Trophoblast cell (in vitro differentiated cells and primary cell): ENCODE results near the gene FAM120B.
A peak's percentile ranks its signal among the peaks of the same experiment; 100 is the strongest.

Experiments
- DNase-seq, 2 donors: peaks; one replicate each; pipeline ENCODE4 v3.0.0-alpha.2; 2016
- H2AFZ ChIP-seq: 2 replicates; pipeline ENCODE4 v1.6.1; 2013; ENCODE audit warnings: low read length, moderate library complexity, mild to moderate bottlenecking; ENCODE audit not compliant: insufficient read depth, poor library complexity
- H2AK5ac ChIP-seq: 2 replicates; pipeline ENCODE4 v1.6.1; 2013; ENCODE audit warnings: mild to moderate bottlenecking, low read length
- H2BK120ac ChIP-seq: 2 replicates; pipeline ENCODE4 v1.6.1; 2013; ENCODE audit warnings: low read length, mild to moderate bottlenecking, moderate library complexity; ENCODE audit not compliant: insufficient read depth, poor library complexity
- H2BK12ac ChIP-seq: 2 replicates; pipeline ENCODE4 v1.6.1; 2013; ENCODE audit warnings: mild to moderate bottlenecking, low read length, moderate library complexity
- H2BK5ac ChIP-seq: 2 replicates; pipeline ENCODE4 v1.6.1; 2013; ENCODE audit warnings: low read length, low read depth, moderate library complexity, mild to moderate bottlenecking; ENCODE audit not compliant: poor library complexity
- H3K14ac ChIP-seq: 2 replicates; pipeline ENCODE4 v1.6.1; 2013; ENCODE audit warnings: mild to moderate bottlenecking, low read length
- H3K18ac ChIP-seq: 2 replicates; pipeline ENCODE4 v1.6.1; 2013; ENCODE audit warnings: mild to moderate bottlenecking, low read length
- H3K23ac ChIP-seq: 2 replicates; pipeline ENCODE4 v1.6.1; 2013; ENCODE audit warnings: low read length
- H3K27ac ChIP-seq: 2 replicates; pipeline ENCODE4 v1.5.1; 2013; ENCODE audit warnings: low read depth, mild to moderate bottlenecking, inconsistent platforms, low read length, moderate library complexity
- H3K27me3 ChIP-seq: 2 replicates; pipeline ENCODE4 v1.6.1; 2013; ENCODE audit warnings: inconsistent platforms, mild to moderate bottlenecking, low read length, moderate library complexity; ENCODE audit not compliant: insufficient read depth
- H3K36me3 ChIP-seq, 2 experiments: 1 replicate in 1 of 2; 2 replicates in 1 of 2; pipeline ENCODE4 v1.6.1; 2013; ENCODE audit warnings: low read length in 2 of 2, mild to moderate bottlenecking in 2 of 2, moderate library complexity in 1 of 2; ENCODE audit not compliant: insufficient read depth in 2 of 2, control insufficient read depth in 1 of 2
- H3K4ac ChIP-seq: 2 replicates; pipeline ENCODE4 v1.6.1; 2013; ENCODE audit warnings: low read depth, mild to moderate bottlenecking, low read length, moderate library complexity
- H3K4me1 ChIP-seq, 2 experiments: 1 replicate in 1 of 2; 2 replicates in 1 of 2; pipeline ENCODE4 v1.6.1; 2013; ENCODE audit warnings: low read length in 2 of 2, mild to moderate bottlenecking in 2 of 2, moderate library complexity in 1 of 2; ENCODE audit not compliant: insufficient read depth in 2 of 2, control insufficient read depth in 1 of 2
- H3K4me2 ChIP-seq: 2 replicates; pipeline ENCODE4 v1.6.1; 2013; ENCODE audit warnings: inconsistent platforms, mild to moderate bottlenecking, low read length, moderate library complexity
- H3K4me3 ChIP-seq: 2 replicates; pipeline ENCODE4 v1.5.1; 2013; ENCODE audit warnings: mild to moderate bottlenecking, low read depth, low read length, inconsistent platforms
- H3K79me1 ChIP-seq: one replicate; pipeline ENCODE4 v1.6.1; 2013; ENCODE audit warnings: low read length
- H3K79me2 ChIP-seq: 2 replicates; pipeline ENCODE4 v1.6.1; 2013; ENCODE audit warnings: low read length, mild to moderate bottlenecking; ENCODE audit not compliant: control insufficient read depth, insufficient read depth, poor library complexity
- H3K9ac ChIP-seq: 2 replicates; pipeline ENCODE4 v1.6.1; 2013; ENCODE audit warnings: mild to moderate bottlenecking, low read length
- H3K9me3 ChIP-seq: 2 replicates; pipeline ENCODE4 v1.6.1; 2013; ENCODE audit warnings: low read depth, mild to moderate bottlenecking, control low read depth, inconsistent platforms, low read length; ENCODE audit not compliant: insufficient read depth
- H4K12ac ChIP-seq: 2 replicates; pipeline ENCODE4 v1.6.1; 2013; ENCODE audit warnings: low read depth, mild to moderate bottlenecking, low read length, moderate library complexity
- H4K8ac ChIP-seq: 2 replicates; pipeline ENCODE4 v1.6.1; 2013; ENCODE audit warnings: low read depth, mild to moderate bottlenecking, low read length, moderate library complexity
- H4K91ac ChIP-seq: one replicate; pipeline ENCODE4 v1.6.1; 2013; ENCODE audit warnings: low read depth, mild to moderate bottlenecking, low read length, moderate library complexity
- WGBS: extraction: QIAGEN DNeasy Blood & Tissue Kit; methylation state at CpG from one replicate; pipeline ENCODE4 v1.1.7; 2013; ENCODE audit warnings: missing lambda C conversion rate; ENCODE audit not compliant: insufficient read length, insufficient coverage; ENCODE audit errors: extremely low coverage; 5-methylcytosine and 5-hydroxymethylcytosine counted together

FAM120B gene

GRCh38 chr6:170437719-170438401, 131.3 kb downstream of the FAM120B start:
- H3K79me2 ChIP-seq: no peaks in the 10 kb centered on the region
- H2BK12ac ChIP-seq: no peak overlapping the region

DNA sequence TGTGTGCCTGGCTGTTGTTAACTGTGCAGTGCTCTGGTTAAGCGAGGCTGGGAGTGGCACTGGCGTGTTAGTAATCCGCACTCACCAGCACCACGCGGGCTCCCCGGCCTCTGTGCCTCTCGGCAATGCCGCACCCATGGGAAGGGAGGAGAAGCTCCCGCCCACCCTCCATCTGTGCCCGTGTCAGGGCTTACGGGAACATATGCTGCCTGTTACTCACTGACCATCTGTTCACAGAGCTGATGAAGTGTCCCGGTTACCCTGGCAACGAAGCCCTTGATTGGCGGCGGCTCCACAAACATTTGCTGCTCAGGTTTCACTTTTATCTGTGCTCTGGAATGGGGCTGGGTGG, 131.8 kb downstream of the FAM120B start:
- H3K27ac ChIP-seq: no peak overlapping the region
- no peaks in the 10 kb centered on the region for H3K36me3 ChIP-seq
- H2AFZ ChIP-seq: no peak overlapping the region
- H3K4me1 ChIP-seq: peaks cover 2 to 4% of the 10 kb centered on the region in 2 experiments
- no peak overlapping the region for H4K8ac ChIP-seq
- no peak overlapping the region for H4K12ac ChIP-seq
- no peak overlapping the region for H2BK5ac ChIP-seq
- H2AK5ac ChIP-seq: no peak overlapping the region
- H4K91ac ChIP-seq: no peak overlapping the region
- no peak overlapping the region for H3K18ac ChIP-seq
- WGBS: no CpG with 5 or more reads among the region's 15 CpGs
- no peaks in the 10 kb centered on the region for H3K79me1 ChIP-seq
- H3K23ac ChIP-seq: no peak overlapping the region
- H3K27me3 ChIP-seq: no peaks in the 10 kb centered on the region
- peaks cover 5% of the 10 kb centered on the region for H3K9me3 ChIP-seq
- peak; percentile 91 to 92 for DNase-seq
- H2BK120ac ChIP-seq: no peak overlapping the region
- no peak overlapping the region for H2BK12ac ChIP-seq
- H3K79me2 ChIP-seq: no peaks in the 10 kb centered on the region
- no peak overlapping the region for H3K4me3 ChIP-seq
- H3K4me2 ChIP-seq: peak overlapping the region; percentile 1
- no peak overlapping the region for H3K9ac ChIP-seq
- H3K4ac ChIP-seq: no peak overlapping the region
- no peak overlapping the region for H3K14ac ChIP-seq

More at GRCh38 chr6:170437719-170438401, 131.3 kb downstream of the FAM120B start:
- Histone ChIP-seq H4K8ac (no peak overlapping the region), H3K4me2 (peak overlapping the region; percentile 1), H4K91ac (no peak overlapping the region), H3K9me3 (peaks cover 7% of the 10 kb centered on the region), H3K9ac (no peak overlapping the region), H2BK120ac (no peak overlapping the region), H3K4me3 (no peak overlapping the region), H3K23ac (no peak overlapping the region), H3K4me1 (peaks cover 2 to 4% of the 10 kb centered on the region in 2 experiments), H3K27me3 (no peaks in the 10 kb centered on the region), H2AFZ (no peak overlapping the region), H4K12ac (no peak overlapping the region), H3K14ac (no peak overlapping the region), H3K4ac (no peak overlapping the region), H3K36me3 (no peaks in the 10 kb centered on the region), H2BK5ac (no peak overlapping the region), H3K18ac (no peak overlapping the region), H2AK5ac (no peak overlapping the region), H3K27ac (no peak overlapping the region), H3K79me1 (no peaks in the 10 kb centered on the region)
- DNase-seq: no peak
- WGBS: no CpG with 5 or more reads among the region's 12 CpGs

DNA sequence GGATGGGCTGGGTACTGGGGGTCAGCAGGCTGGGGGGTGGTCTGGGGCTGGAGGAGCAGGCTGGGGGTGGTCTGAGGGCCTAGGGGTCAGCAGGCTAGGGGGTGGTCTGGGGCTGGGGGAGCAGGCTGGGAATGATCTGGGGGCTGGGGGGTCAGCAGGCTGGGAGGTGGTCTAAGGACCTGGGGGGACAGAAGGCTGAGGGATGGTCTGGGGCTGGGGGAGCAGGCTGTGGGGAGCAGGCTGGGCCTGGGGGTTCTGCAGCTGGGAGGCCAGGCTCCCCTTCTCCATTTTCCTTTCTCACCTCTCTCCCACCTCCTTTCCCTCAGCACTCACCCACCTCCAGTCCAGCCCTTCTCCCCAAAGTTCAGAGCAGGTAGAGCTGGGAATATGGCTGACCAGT, 132.3 kb downstream of the FAM120B start:
- Histone ChIP-seq H3K9me3 (peaks cover 5% of the 10 kb centered on the region), H3K4me2 (no peak overlapping the region), H4K91ac (no peak overlapping the region), H3K4me3 (no peak overlapping the region), H3K27ac (no peak overlapping the region), H2BK120ac (no peak overlapping the region), H3K18ac (no peak overlapping the region), H2AK5ac (no peak overlapping the region), H4K12ac (no peak overlapping the region), H3K4me1 (peaks cover 2 to 4% of the 10 kb centered on the region in 2 experiments), H2BK12ac (no peak overlapping the region), H2AFZ (no peak overlapping the region), H3K79me2 (no peaks in the 10 kb centered on the region), H3K23ac (no peak overlapping the region), H4K8ac (no peak overlapping the region), H3K79me1 (no peaks in the 10 kb centered on the region), H2BK5ac (no peak overlapping the region), H3K27me3 (no peaks in the 10 kb centered on the region), H3K36me3 (no peaks in the 10 kb centered on the region), H3K4ac (no peak overlapping the region), H3K9ac (no peak overlapping the region), H3K14ac (no peak overlapping the region)
- no peak for DNase-seq

GRCh38 chr6:170439366-170440361, 133.1 kb downstream of the FAM120B start:
- DNase-seq: no peak
- no peak overlapping the region for H4K91ac ChIP-seq
- no peaks in the 10 kb centered on the region for H3K27me3 ChIP-seq
- no CpG with 5 or more reads among the region's 21 CpGs for WGBS
- H4K8ac ChIP-seq: no peak overlapping the region
- H3K4me3 ChIP-seq: no peak overlapping the region
- no peak overlapping the region for H2BK5ac ChIP-seq
- peaks cover 5% of the 10 kb centered on the region for H3K9me3 ChIP-seq
- H3K4me2 ChIP-seq: no peak overlapping the region
- H3K36me3 ChIP-seq: no peaks in the 10 kb centered on the region
- no peak overlapping the region for H2AK5ac ChIP-seq
- H3K23ac ChIP-seq: no peak overlapping the region
- no peaks in the 10 kb centered on the region for H3K79me2 ChIP-seq
- no peak overlapping the region for H3K14ac ChIP-seq
- no peak overlapping the region for H4K12ac ChIP-seq
- no peak overlapping the region for H2BK120ac ChIP-seq
- no peak overlapping the region for H3K4ac ChIP-seq
- H3K79me1 ChIP-seq: no peaks in the 10 kb centered on the region
- H2AFZ ChIP-seq: no peak overlapping the region
- no peak overlapping the region for H3K9ac ChIP-seq
- H3K4me1 ChIP-seq: peaks cover 2 to 4% of the 10 kb centered on the region in 2 experiments
- H2BK12ac ChIP-seq: no peak overlapping the region
- no peak overlapping the region for H3K27ac ChIP-seq
- no peak overlapping the region for H3K18ac ChIP-seq
